Bronchus fibroblast of lung (primary cell): ENCODE measurements around the gene HECW1. TPM values are rescaled to one million over a fixed set of nuclear protein-coding genes. Genes with fewer than 3 reads are reported as not detected.

Source experiments
- total RNA-seq: library from RNA; depleted of rRNA; stranded (reverse); fragments of >200 nt; gene quantifications from 2 replicates; pipeline ENCODE4 v1.2.3, GENCODE V29; 2015

The HECW1 gene
- 1.8 and 4.2 TPM in 2 replicates for total RNA-seq

DNA sequence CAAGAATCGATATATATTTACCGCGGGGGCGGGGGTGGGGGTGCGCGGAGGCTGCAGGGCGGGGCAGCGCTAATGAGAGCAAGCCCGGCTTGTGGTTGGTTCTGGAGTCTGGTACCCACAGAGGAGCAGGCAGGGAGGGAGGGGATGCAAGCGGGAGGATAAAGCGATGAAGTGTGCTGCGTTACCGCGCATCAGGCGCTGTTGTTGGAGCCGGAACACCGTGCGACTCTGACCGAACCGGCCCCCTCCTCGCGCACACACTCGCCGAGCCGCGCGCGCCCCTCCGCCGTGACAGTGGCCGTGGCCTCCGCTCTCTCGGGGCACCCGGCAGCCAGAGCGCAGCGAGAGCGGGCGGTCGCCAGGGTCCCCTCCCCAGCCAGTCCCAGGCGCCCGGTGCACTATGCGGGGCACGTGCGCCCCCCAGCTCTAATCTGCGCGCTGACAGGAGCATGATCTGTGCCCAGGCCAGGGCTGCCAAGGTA is at the start of gene HECW1:
TSS of gene HECW1 (plus strand) at position 189 of the 482 bp plus-strand sequence. CDS start 131,259 bp downstream, outside the sequence.

GRCh38 chr7:43582503-43583423 is 470.3 kb downstream of the HECW1 start, which contains the start of gene STK17A:
Gene STK17A (plus strand): TSS chr7:43583108. CDS start chr7:43583244, 136 bp downstream.

Other genes starting within 250 kb of the HECW1 start
- gene C7orf25, start 200.6 kb upstream of the HECW1 start, total RNA-seq: 4.5 and 8.1 TPM in 2 replicates
- gene PSMA2, start 180.5 kb upstream of the HECW1 start, total RNA-seq: 95.0 and 113 TPM in 2 replicates
- gene MRPL32, start 180.3 kb upstream of the HECW1 start, total RNA-seq: 53.3 and 62.4 TPM in 2 replicates